Kasumi-1 (cell line): ENCODE measurements around the gene DNALI1.
A peak's percentile ranks its signal among the peaks of the same experiment; 100 is the strongest.
"Not testable (repeated sequence)": the region's sequence is repeated elsewhere in the genome, so short reads cannot be mapped to it uniquely, and the experiment has no call there.

ENCODE experiments used
- DNase-seq, 2 experiments: peaks; one replicate each; lab custom pipeline; 2025; lab: John Stamatoyannopoulos, UW

The DNALI1 gene

DNA sequence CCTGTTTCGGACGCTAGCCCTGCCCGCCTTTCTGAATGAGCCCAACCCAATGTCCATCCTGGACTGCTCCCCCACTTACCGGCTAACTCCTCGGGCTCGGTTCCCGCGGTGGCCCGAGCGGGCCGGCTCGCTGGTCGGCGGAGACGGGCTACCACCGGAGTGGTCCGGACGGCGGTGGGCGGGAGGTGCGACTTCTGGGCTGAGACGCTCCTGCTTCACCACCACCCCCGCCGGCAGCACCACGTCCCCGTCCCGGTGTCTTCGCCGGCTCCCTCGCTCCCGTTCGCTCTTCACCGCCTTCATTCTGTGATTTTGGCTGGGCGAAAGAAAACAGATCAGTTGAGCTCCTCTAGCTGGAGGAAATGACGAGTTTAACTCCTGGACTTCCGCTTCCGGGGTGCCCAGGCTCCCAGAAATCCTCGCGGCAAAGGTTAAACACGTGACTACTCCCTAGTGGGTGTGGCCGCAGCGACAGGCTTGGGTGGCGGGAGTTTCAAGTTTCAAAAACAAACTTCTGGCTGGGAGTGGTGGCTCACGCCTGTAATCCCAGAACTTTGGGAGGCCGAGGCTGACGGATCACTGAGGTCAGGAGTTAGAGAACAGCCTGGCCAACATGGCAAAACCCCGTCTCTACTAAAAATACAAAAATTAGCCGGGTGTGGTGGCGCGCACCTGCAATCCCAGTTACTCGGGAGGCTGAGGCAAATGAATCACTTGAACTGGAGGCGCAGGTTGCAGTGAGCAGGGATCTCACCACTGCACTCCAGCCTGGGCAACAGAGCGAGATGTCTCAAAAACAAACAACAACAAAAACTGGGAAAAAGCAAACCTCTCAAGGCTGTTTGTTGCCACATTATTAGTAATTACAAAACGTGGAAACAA, 2.6 kb upstream of the DNALI1 start, which contains the start of gene SNIP1:
Gene SNIP1 (minus strand): TSS at position 367 of the 882 bp plus-strand sequence. CDS start 64 bp downstream, at position 303.
- peak; percentile 92 to 94 for DNase-seq

DNA sequence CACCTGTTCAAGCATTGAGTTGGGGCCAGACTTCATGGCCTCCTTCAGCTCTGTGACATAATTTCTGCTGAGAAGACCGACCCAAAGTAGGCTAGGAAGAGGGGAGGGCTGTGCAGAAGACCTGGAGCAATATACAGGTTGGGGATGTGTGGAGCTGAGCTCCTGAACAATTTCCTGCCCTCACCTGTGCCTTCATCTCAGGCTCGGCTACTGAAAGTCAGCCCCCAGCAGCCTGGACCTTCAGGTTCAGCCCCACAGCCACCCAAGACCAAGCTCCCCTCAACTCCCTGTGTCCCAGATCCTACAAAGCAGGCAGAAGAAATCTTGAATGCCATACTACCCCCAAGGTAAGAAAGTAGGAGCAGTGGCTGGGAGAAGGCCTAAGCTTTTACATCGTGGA, 662 bp downstream of the DNALI1 start:
- no peak for DNase-seq

DNA sequence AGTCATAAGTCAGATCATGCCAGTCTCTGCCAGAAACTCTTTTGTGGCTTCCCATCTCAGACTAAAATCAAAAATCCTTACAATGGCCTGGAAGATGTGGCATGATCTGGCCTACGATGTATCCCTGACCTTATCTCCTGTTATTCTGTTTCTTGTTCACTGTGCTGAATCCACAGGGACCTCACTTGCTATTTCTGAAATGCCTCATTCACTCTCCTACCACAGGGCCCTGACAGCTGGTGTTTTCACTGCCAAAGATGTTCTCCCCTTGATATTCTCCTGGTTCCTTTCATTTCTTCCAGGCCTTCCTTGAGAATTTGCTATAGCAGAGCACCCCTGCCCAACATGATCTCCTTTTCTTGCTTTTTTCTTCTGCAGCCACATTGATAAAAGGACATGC, 1.7 kb downstream of the DNALI1 start:
- DNase-seq, result no peak

DNA sequence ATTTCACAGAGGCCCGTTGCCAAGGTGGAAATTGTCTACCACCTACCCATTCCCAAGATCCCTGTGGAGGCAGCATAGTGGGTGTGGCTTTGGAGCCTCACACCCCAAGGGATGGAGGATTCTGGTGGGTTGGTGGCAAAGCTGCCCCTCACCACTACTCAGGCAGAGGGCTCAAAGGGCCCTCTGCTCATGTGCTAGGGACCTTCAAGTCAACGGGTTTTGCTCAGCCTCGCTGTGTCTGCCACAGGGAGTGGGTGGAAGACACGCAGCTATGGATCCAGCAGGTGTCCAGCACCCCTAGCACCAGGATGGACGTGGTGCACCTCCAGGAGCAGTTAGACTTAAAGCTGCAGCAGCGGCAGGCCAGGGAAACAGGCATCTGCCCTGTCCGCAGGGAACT, 2.3 kb downstream of the DNALI1 start:
- DNase-seq, result no peak

DNA sequence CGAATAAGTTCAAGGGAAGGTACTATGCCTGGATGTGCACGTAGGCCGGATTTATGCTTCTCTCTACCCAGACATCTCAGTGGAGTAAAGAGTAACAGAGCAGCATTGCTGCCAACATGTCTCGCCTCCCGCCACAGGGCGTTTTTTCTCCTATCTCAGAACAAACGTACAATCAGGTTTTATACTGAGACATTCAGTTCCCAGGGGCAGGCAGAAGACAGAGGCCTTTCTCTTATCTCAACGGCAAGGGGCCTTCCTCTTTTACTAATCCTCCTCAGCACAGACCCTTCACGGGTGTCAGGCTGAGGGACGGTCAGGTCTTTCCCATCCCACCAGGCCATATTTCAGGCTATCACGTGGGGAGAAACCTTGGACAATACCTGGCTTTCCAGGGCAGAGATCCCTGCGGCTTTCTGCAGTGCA, 3.2 kb downstream of the DNALI1 start:
- DNase-seq, result not testable (repeated sequence)

DNA sequence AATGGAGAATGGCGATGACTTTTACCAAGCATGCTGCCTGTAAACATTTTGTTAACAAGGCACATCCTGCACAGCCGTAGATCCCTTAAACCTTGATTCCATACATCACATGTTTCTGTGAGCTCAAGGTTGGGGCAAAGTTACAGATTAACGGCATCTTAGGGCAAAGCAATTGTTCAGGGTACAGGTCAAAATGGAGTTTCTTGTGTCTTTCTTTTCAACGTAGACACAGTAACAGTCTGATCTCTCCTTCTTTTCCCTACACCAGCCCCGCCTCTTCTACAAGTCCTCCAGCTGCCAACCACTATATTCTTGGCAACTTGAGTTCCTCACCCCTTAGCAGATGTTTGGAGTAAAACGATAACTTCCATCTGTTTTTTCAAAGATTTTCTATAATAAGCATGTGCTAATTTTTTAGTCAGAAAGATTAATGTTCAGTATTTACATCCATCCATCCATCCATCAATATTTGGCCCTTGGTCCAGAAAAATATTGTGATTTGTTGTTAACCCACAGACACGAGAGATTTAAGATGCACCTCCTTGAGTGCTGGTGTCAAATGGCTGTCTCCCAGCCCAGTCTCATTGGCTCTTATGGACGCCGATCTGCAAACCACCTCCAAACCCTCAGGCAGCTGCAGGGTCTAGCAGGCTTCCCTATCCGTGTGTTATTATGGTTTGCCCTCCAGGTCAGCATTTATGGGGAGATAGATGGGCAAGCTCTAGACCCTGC, 3.8 kb downstream of the DNALI1 start:
- DNase-seq, result no peak

DNA sequence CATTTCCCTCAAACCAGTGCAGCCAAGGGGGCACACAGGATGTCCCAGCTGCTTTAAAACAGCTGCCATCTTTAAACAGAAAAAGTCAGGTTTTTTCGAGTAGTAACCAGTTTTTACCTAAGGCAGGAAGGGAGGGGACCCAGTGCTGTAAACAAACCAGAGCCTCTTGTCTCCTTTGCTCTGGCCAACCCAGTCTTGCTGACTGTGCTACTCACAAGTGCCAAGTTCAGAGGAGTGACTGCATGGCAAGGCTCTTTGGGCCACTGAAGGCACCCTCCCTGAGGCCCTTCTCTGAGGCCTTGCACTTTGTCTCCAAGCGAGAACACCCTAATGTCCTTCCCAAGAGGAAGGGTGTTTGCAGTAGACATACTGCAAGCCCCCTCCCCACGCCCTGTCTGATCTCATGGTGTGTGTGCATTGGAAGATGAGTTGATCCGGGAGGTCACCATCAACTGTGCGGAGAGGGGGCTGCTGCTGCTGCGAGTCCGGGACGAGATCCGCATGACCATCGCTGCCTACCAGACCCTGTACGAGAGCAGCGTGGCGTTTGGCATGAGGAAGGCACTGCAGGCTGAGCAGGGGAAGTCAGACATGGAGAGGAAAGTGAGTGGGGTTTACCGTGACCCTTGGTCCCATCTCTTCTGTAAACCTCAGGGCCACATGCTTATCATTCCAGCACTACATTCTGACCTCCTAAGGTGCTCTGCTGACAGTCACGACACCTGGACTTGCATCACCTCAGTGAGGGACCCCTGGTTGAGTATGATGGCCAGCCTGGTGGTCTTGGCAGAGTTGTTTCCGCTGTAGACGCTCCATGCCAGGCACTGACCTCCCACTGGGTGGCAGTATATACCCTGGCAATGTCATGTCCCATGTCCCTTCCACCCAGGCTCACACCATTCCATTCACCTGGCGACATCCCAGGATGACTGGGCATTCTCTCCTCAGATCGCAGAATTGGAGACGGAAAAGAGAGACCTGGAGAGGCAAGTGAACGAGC, 4.7 kb downstream of the DNALI1 start:
- peak; percentile 34 to 48 for DNase-seq

DNA sequence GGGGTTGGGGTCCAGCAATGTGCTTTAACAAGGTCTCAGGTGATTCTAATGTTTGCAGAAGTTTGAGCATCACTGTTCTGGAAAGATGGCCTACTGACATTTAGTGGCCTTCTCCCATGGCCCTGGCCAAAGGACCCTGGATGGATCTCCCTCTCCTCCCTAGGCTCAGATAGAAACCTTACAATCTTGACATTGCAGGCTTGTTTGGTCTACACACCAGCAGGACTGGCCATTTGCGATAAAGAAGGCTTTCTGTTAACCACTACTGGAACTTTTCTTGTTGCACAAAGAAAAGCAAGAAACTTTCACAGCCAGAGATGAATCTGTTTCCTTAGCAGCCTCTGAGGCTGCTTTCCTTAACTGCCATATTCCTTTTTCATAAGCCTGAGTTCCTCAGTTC, 6.2 kb downstream of the DNALI1 start:
- DNase-seq, result no peak

DNA sequence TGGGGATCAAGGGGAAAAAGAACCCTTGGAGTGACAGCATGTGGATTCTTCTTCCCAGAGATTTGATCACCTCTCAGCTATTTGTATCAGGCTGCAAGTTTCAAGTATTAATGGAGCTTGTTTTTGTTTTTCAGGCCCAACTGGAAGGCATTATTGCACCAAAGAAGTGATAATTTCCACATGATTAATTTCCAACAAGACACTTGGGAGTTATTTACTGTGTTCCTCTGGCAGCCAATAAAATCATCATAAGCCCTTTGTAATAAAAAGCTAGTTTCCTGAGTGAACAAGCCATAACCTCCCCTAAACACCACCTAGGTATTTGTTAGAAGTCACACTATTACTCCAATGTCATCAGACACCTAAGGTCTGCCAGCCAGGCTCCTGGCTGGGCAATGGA, 8.2 kb downstream of the DNALI1 start:
- no peak for DNase-seq

DNA sequence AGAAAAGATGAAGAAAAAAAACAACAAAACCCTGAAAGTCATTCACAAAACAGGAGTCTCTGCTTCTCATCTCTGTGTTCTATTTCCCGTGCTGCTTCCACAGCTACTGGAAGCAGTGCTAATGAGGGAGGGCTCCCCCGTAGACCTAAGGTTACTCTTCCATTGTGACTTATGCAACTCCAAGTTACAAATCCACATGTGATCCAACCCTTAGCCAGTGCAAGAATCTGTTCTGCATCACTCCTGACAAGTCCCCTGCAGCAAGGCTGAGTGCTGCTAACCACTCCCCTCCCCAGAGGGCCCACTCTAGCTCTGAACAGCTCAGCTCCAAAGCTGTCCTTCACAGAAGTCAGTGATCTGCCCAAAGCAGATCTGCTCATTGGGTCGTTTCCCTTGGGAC, 10.3 kb downstream of the DNALI1 start:
- no peak for DNase-seq

DNA sequence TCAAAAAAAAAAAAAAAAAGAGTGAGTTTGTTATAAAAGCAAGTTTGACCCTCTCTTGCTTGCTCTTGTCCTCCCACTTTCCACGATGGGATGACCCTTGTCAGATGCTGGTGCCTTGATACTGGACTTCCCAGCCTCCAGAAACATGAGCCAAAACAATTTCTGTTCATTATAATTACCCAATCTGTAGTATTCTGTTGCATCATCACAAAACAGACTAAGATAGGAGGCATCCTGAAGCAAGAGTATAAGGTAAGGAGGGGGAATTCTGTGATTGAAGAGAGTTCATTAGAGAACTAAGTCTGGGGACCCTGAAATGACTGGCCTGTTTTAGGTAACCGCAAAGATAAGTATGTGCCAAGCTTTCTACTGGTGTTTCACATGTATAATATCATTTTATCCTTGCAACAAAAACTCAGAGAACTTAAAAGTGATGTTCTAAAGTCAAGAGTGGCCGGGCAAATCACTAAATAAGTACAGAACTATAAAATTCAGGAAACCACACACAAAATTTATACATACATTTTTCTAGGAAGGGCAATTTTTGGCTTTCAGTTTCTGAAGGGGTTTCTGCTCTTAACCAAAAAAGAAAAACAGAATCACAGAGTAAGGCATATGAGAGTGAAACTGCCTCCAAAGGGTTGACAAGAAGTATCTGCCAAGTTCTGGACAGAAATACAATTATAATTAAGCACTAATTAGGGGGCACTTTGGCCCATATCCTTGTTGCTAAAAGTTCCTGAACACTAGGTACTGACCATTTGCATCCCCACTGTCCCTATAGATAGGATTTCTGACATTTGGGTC, 14.0 kb downstream of the DNALI1 start:
- DNase-seq, result no peak

DNA sequence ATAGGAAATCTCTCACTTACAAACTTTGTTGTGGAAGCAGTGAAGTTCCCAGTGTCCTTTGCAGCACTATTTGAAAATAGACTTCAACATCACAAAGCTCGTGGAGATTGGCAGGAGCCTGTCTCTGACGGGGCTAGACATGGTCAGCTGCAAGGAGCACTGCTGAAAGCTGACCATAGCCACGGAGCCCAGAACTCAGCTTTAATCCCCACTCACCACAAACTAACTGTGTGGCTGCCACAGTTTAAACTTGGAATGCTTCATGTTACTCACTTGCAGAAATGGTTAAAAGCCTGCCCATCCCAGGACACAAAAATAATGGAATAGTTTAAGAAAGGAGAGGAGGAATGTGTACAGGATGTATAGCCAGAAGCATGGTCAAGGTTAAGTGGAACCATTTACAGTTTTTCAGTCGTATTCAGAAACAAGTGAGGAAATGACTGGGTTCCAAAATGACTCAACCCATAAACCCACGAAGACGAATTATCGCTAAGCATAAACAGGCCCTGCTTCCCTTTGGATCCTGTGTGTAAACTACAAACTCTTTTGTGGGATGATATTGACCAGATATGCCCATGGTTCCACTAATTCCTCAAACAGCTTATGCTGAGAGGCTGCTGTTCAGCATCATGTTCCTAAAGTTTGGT, 18.2 kb downstream of the DNALI1 start:
- no peak for DNase-seq

DNA sequence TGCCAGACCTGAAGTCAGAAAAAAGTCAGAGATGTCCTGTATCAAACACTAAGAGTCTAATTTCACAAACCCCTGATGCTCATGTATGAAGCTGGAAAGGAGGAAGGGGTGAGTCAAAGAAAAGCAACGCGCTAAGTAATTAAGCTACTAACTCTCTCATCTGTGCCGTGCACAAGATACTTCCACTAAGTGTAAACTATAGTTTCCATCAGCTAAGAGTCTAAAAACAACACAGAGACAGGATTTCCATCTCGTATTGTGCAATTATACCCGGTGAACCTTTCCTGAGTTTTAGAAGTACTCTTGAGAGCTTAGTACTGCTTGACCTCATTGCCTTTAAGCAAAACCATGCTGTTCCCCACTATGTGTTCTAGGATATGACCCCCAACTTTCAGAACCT, 19.0 kb downstream of the DNALI1 start:
- DNase-seq, result no peak

DNA sequence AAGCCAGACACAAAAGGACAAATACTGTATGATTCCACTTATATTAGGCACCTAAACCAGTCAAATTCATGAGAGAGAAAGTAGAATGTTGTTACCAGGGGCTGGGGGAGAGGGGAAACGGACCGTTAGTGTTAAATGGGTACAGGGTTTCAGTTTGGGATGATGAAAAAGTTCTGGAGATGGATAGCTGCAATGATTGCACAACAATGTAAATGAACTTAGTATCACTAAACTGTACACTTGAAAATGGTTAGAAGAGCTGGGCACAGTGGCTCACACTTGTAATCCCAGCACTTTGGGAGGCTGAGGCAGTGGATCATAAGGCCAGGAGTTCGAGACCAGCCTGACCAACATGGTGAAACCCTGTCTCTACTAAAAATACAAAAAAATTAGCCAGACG, 27.8 kb downstream of the DNALI1 start:
- not testable (repeated sequence) for DNase-seq

DNA sequence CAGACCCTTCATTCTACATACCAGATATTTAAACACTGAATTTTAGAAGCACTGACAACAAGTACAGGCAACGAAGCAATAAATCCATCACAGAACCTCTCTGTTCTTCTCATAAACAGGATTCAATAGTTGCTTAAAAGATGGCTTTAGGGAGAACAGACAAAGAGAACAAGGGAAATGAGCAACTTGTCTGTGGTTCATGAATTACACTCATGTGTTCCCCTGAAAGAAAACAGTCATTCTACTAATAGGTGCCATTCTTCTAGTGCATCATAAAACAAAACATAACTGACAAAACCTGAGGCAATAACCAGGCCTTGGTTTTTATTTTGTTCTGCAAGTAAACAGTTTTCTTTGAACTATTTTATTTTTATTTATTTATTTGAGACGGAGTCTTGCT, 32.2 kb downstream of the DNALI1 start:
- DNase-seq, result no peak

DNA sequence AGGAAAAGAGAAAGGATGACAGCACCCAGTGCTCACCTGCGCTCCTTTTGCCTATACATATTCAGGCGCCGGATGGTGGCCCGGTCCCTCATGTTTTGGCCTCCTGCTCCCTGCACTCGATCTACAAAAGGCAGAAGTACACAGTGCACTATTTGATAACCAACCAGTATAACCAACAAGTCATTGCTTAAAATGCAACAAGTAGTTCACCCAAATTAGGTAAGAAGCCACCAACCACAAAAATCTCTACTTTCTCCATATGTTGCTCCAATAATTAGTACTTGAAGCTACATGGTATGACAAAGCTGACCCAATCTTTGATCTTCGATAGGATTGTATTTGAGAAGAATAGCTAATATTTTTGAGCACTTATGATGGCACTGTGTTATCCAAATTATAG, 37.0 kb downstream of the DNALI1 start:
- no peak for DNase-seq

DNA sequence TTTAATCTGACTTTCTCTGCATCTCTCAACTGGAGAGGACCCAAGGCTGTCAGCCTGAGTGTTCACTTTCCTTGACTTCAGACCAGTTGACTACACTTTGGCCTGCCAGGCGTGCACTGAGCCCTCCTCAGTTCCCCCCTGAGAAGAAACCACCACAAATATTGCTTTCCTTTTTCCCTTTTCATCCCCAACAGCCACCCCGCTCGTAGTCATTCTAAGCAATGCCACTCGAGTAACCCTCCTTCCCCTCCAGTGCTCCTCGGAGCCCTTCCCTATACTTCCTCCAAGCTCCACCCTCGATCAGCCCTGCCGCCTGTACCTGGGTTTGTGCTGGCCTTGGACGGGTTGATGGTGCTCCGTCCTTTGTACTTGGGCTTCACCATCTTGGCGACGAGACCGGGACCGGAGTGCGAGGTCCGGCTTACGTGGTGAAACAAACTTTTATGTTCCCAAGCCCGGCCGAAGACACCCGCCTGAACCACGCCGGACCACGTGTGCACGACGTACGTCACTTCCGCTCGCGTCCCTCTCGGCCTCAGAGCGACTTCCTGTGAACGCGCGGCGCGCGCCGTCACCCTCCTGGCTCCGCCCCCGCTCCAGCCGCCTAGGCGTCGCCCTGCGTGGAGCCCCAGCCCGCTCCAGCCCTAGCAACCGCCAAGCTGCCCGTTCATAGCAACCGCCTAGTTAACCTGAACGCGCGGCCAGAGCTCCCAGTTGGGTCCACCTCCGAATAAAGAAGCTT, 38.9 kb downstream of the DNALI1 start, which contains the start of gene GNL2:
Gene GNL2 (minus strand): TSS at position 498 of the 742 bp plus-strand sequence. CDS start 115 bp downstream, at position 383.
- DNase-seq, result peak; percentile 88 to 93

DNA sequence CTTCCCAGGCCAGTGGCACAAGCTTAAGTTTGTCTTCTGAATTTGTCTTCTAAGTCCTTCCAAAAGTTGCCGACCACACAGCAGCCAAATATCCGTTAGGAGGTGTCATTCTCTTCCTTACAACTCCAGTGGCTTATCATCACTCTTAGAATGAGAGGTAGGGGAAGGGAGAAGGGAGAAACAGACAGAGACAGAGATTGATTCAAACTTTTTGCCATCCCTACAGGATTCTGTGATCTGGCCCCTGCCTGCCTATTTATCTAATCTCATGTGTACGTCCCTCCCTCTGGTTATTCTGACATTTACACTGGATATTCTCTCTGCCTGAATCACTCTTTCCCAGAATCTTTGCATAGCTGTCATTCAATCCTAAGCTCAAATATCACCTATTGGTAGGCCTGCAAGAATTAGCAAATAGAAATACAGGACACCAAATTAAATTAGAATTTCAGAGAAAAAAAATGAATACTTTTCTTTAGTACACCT, 39.5 kb downstream of the DNALI1 start:
- DNase-seq, result no peak

DNA sequence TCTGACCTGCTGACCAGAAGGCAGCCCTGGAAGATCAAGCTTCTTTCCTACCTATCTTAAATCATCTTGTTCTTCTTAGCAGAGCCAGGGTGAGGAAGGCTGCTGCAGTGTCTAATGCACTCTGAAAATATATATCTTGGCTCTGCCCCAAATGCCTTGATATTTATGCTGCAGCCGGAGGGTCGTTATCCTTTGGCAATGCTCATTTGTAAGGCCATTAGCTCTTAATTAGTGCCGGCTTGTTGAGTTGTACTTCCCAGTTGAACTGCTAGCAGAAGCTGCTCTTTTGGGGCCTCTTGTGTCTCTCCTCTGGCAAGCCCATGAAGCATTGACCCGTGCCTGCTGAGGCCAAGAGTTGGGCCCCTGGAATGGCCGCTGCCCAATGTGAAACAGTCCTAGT, 43.2 kb downstream of the DNALI1 start:
- DNase-seq, result no peak

DNA sequence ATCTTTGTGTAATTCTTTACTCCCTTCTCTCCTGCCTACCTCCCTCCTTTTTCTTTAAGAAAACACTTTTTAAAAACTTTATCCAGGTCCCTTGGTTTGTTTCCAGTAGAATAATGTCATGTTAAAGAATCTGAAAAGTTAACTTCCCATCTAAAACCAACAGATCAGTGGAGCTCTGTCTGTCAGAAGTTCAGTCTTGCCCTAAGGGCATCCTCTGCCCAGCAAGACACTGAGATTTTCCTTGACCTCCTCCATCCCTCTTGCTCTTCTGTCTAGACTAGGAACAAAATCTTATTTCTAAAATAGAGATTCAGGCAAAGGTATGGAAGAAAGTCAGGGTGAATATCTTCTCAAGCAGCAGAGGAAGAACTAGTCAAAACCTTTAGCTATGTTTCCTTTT, 44.7 kb downstream of the DNALI1 start:
- DNase-seq, result no peak
